Cerebellar cortex (tissue), 1 donor: ENCODE data around the gene MAPK6.
"Not testable (repeated sequence)": the region's sequence is repeated elsewhere in the genome, so short reads cannot be mapped to it uniquely, and the experiment has no call there.

Experiments used
- DNase-seq: peaks from one replicate; pipeline ENCODE4 v3.0.0-alpha.2; 2015; ENCODE audit warnings: low spot score

MAPK6 gene

DNA sequence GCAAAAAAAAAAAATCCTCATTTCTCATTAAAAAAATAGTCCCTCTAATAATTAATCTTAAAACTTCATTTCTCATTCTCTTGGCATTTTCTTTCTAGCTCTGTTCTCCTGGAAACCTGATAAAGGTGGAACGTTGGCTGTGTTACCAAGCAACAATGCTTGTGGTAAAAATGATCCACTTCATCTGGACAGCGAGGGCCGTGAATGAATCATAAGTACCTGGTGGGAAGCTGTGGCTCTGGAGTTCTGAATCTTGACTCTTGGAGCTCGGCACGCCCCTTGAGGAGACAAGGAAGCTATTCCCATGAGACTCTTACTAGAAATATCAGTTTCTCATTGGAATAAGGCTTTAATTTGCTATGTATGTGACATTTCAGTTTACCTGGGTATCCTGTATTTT is 61.0 kb downstream of the MAPK6 start:
- DNase-seq = no peak

DNA sequence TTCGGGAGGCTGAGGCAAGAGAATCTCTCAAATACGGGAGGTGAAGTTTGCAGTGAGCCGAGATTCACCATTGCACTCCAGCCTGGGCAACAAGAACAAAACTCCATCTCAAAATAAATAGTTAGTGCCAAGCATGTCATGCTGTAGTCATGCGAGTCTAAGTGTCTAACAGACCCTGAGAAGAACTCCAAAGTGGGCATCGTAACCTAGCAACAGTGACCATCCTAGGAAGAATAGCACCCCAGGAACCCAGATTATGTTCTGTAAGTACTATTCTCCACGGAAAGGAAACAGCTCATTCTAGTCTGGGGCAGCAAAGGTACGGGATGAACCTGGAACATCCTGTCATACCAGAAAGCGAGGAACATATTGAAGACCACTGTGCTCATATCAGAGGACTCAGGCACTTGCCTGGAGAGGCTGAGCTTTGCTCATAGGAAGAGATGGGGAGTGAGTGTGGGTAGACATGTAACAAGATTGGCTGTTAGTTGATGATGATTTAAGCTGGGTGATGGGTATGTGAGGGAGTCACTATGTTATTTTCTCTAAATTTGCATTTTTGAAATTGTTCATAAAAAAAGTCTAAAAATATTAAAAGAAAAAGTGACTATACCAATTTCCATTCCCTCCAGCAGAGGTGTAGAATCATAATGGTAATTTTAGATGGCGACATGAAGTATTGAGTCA is 61.8 kb downstream of the MAPK6 start:
- DNase-seq = no peak

DNA sequence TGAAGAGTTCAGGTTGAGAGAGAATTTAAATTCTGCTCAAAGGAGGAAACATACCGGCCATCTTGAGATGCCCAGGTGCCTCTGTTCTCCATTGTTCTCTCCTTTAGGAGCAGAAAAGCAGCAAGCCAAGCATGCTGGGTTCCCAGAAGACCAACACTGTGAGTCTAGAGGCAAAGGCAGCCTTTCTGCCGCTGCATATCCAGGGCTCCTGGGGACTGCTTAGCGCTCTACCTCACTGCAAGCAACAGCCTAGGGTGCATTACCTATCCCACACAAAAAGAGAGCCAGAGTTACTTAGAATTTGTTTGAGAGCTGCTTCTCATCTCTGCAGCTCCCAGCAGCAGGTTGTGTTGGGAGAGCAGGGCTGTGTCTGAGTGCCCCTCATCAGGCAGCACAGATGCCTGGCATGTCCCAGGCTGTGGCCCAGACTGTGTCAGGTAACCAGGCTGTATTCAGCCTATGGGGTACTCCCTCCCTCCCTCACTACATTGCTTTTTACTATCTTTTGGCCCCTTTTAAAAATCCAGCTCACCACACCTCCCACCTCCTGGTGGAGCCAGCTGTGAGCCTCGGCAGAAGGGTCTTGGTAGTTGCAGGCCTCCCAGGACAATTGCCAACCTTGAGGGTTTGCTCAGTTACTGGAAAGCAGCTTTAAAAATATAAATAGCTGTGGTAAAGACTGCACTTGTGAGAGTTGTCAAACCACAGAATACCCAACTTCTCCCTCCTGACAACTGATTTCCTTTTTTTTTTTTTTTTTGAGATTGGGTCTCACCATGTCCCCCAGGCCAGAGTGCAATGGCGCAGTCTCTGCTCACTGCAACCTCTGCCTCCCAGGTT is 63.4 kb downstream of the MAPK6 start:
- no peak for DNase-seq

DNA sequence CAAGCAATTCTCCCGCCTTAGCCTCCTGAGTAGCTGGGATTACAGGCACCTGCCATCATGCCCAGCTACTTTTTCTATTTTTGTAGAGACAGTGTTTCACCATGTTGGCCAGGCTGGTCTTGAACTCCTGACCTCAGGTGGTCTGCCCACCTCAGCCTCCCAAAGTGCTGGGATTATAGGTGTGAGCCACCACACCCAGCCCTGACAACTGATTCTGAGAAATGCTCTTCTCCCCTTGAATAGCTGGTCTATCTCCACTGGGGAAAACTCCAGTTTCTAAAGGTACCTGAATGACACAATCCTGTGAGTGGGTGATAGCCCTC is 64.0 kb downstream of the MAPK6 start:
- not testable (repeated sequence) for DNase-seq

DNA sequence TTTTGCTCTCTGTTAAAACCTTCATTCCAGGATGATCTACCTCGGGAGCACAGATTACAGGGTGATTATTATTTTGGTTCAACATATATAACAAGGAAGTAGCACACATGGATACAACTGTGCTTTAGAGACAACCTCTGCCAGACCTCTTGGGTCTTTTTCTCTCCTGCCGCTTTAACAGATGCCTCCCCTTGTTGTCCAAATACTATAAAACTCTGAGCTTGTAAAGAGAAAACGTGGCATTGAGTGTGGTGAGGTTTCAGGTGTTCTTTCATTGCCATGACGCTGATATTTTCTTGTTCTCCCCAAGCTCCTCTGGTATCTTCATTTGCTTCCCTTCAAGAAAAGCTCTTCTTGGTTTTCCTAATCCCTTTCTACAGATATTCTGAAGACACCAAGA is 64.6 kb downstream of the MAPK6 start:
- no peak for DNase-seq

DNA sequence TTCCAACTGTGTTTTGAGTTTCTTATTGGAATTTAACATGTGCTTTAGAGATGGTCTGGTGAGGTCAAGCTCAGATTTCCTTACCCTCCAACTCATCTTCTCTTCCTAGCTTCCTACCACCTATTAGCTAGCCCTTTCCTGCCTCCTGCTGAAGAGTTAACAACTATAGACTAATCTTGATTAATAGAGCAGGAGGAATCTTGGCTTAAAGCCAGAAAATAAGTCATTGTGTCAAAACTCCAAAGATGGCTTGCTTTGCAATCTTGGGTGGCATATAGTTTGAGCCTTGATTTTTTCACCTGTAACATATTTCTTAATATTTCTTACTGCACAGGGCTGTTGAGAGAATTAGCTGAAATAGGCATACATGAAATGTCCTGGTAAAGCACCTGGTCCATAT is 66.3 kb downstream of the MAPK6 start:
- no peak for DNase-seq

DNA sequence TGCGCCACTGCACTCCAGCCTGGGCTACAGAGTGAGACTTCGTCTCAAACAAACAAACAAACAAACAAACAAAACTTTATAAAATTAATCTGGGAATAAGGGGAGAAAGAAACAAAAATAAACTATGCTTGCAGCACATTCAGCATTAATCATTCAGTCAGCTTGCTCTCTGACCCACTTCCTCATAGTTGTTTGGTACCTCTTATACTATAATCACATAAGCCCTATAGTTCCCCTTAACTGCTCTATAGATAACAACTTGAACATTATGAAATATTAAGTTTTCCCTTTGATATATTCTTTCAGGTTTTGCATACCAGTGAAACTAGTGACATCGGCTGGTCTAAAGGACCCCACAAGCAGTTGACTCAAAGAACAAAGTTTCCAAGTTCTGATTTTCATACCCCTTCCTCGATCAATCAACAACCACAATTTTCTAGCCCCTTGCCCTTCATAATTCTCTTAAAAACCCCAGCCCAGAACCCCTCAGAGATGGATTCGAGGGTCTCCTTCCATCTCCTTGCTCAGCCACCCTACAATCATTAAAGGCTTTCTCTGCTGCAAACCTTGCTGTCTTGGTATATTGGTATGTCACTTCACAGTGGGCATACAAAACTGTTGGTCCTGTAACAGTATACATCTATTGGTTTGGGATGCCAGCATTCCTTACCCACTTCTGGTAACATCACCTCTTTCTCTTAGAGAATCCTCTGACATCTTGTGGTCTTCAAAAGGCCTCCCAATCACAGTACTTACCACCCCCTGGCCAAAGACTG is 67.2 kb downstream of the MAPK6 start:
- no peak for DNase-seq

DNA sequence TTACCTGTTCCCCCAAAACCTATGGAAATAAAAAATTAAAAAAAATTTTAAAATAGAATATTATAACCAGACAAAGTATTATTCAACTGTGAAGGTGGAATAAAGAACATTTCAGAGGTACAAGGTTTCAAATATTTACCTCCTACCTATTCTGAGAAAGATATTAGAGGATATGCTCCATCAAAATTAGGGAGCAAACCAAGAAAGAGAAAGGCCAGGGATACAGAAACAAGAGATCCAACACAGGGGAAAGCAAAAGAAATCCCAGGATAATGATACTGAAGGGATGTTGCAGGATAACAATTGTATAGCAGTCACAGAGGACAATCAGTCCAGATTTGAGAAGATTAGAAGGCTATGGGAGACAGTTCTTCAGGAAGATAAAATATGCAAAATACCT is 71.2 kb downstream of the MAPK6 start:
- DNase-seq = no peak

DNA sequence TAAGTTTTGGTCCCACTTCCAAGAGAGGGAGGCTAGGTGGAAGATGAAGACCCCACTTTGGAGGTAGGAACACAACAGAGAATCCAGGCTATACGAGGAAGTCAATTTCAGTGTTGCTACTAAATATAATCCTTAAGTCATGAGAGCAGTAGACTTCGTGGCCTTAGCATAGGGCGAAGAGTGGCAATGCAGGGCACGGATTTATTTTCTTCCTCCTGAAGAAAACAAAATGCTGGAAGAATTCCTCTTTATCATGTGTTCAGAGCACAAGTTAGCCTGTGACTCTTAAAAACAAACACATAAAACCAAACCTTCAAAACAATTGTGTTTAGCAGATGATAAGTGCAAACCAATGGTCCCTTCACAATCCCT is 74.1 kb downstream of the MAPK6 start:
- DNase-seq = no peak

DNA sequence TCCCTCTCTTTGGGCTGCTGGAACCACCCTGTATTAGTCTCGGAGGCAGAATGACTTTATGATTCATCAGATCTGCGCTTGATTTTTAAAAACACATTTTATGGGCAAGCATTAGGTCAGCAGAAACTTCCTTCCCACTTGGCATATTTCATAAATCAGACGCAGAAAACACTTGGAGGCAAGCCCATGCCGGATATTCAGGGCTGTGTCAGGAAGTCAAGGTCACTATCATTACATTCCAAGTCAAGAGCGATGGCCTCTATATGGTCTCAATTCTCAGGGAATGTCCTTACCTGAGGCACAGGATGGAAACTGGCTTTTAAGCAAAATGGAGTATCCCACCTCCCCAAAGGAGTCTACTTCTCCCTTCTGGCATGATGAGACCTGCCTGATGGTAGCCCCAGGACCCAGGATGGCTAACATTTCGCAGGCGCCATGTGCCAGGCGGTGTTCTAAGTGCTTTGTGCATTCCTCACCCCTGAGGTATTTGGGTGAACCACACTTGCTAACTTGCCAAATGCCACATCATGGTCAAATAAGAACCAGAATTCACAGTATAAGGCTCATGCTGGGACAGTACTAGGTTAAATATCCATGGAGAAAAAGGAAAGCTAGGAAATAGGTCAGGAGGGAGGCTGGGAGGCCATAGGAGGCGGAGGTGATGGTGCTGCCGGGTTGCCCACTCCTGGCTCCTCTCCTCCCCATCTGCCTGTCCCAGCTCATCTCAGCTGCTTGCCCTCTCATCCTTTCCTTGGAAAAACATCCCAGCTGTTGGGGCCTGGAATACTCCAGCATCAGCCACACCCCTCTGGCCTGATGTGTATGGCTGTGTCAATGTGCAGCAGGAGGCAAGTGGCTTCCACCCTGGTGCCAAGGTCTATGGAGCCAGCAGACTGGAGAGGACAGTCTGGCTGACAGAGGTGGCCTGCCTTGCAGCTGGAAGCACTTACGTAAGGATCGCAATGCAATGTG is 74.8 kb downstream of the MAPK6 start:
- DNase-seq = no peak

DNA sequence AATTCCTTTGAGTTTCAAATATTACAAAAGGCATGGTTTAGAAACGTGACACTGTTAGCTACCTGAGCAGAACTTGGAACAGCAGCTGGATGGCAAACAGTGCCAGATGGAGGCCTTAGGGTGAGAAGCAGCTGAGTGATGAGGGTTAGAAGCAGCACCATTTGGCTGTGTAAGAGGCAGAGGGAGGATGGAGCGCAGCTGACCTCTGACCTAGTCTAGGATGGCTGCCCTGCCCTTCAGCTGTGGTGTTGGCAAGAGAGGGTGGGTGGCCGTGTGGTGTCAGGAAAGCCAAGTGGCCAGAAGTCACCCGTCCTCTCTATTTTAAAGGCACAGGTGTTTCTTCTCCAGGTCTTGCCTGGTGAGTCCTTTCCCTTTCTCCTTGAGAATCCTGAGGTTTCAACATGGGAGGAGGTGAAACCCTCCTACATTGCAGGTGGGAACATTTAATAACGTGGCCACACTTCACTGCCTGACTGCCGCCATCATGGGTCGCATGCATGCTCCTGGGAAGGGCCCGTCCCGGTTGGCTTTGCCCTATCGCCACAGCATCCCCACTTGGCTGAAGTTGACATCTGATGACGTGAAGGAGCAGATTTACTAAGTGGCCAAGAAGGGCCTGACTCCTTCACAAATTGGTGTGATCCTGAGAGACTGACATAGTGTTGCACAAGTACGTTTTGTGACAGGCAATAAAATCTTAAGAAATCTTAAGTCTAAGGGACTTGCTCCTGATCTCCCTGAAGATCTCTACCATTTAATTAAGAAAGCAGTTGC is 76.0 kb downstream of the MAPK6 start:
- no peak for DNase-seq

DNA sequence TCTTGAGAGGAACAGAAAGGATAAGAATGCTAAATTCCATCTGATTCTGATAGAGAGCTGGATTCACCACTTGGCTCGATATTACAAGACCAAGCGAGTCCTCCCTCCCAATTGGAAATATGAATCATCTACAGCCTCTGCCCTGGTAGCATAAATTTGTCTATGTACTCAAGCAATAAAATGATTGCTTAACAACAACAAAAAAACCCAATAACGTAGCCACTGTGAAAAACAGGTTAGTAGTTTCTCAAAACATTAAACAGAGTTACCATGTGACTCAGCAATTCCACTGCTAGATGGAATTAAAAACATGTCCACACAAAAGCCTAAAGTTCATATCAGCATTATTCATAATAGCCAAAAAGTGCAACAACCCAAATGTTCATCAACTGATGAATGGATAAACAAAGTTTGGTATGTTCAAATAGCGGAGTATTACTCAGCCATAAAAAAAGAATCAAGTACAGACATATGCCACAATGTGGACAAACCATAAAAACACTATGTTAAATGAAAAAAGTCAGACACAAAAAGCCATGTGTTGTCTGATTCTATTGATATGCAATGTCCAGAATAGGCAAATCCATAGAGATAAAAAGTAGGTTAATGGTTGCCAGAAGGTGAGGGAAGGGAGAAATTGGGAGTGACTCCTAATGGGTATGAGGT is 76.7 kb downstream of the MAPK6 start:
- DNase-seq = no peak

DNA sequence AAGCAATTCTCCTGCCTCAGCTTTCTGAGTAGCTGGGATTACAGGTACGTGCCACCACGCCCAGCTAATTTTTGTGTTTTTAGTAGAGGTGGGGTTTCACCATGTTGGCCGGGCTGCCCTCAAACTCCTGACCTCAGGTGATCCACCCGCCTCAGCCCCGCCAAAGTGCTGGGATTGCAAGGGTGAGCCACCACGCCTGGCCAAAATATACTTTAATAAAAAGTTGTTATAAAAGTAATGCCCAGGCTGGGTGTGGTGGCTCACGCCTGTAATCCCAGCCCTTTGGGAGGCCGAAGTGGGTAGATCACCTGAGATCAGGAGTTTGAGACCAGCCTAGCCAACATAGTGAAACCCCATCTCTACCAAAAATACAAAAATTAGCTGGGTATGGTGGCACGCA is 77.5 kb downstream of the MAPK6 start:
- DNase-seq = not testable (repeated sequence)

DNA sequence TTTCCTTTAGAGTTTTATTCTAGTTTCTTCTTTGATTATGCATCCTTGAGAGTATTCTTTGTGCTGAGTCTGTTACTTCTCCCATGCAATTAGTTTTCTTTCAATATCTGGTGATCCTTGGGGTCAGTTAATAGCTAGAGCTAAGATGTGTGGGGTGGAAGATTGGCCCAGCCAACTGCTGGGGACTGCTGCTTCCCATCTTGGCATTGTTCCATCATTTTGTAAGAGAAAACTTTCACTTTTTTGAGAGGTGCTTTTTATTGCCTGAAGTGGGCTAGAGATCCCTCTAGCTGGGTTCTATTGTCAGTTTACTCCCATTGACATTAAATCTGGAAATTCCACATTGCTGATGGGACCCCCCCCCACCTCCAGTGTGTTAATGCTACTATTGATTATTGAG is 78.2 kb downstream of the MAPK6 start:
- DNase-seq = no peak

DNA sequence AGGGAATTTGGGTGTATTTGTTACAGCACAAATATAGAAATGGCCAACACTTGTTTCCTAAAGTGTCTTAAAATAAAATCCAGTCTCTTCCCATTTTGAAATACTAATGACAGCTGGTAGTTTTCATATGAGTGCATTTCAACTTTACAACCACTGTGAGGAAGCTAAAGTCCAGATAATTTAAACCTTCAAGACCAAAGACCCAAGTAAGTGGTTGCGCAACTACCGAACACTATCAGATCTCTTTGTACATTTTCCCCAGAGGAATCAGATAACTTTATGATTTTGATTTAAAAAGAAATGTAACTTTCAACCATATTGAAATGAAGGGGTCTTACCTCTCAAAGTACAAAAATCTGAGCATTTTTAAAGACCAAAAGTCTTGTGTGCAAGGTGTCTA is 79.3 kb downstream of the MAPK6 start:
- no peak for DNase-seq

DNA sequence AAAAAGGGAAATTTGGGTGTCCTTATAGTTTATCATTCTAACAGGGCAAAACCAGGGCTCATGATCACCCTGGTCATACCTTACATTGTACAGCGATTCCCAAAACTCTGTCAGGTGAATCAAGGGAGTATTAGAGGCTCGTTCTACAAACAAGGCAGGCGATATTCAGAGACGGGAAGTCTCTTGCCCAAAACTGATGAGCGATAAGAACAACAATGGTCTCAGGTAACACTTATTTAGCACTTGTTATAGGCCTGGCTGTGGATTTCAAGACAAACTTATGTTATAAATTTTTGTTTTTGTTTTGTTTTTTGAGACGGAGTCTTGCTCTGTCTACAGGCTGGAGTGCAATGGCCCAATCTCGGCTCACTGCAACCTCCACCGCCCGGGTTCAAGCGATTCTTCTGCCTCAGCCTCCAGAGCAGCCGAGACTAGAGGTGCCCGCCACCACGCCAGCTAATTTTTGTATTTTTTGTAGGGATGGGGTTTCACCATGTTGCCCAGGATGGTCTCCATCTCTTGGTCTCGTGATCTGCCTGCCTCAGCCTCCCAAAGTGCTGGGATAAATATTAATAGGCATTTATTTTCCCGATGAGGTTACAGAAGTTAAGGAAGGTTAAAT is 80.7 kb downstream of the MAPK6 start:
- no peak for DNase-seq

DNA sequence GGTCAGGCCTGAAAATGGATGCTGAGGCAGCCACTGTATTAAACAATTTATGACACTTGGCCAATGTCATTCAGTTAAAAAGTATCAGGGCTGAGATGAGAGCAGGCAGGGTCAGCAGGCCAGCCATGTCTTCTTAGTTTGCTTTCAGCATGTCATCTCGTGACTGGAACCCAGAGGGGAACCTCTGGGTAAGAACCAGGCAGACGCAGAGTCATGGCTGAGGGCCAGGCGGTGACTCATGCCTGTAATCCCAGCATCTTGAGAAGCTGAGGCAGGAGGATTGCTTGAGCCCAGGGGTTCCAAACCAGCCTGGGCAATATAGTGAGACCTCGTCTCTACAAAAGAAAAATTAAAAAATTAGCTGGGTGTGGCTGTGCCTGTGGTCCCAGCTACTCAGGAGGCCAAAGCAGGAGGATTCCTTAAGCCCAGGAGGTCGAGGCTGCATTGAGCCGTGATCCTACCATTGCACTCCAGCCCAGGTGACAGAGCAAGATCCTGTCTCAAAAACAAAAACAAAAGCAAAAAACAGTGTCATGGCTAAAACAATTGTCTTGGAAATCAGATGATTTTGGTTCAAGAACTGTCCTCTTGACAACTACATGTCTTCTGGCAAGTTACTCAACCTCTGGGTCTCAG is 81.9 kb downstream of the MAPK6 start:
- DNase-seq = no peak

DNA sequence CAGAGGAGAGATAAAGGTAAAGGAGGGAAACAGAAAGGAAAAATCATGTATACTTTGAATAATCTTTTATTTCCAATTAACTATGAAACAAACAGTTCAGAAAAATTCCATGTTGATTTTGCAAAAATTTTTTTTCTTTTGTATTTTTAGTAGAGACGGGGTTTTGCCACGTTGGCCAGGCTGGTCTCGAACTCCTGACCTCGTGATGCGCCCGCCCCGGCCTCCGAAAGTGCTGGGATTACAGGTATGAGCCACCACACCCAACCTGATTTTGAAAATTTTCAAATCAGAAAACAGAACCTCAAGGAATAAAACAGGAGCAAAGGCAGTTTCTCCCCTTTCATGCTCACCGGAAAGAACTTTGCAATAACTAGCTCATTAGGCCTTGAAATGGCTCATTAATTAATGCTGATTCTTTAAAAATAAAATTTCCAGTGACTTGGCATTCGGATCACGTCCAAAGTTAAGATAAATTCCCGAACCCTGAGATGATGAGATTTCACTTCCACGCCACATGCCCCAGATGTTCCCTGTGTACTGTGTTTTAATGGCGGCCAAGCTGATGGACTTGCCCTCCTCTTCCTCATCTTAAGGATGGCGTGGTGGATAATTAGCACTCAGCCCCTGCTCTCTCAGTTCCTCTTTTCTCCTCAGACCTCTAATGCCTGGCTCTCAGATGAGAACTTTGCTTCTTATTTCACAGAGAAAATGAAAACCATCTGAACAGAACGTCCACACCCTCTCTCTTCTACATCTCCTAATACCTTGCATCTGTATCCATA is 82.7 kb downstream of the MAPK6 start:
- no peak for DNase-seq

DNA sequence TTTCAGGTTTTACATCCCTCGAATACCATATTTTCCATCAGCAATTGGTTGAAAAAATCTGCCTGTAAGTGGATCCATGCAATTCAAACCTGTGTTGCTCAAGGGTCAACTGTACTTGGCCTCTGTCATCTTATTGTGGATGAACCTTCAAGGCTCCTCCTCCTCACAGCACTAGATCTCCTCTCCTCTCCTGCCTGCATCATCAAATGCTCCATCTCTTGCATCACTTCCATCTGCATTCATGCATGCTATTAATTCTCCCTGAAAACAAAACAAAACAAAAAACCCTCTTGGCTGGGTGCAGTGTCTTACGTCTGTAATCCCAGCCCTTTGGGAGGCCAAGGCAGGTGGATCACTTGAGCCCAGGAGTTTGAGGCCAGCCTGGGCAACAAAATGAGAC is 83.4 kb downstream of the MAPK6 start:
- DNase-seq = no peak
